VCaP (cell line): ENCODE results near the gene MAP3K19.

Experiments used
- H3K27ac ChIP-seq: fragments of 450-650 bp; 2 replicates; pipeline ENCODE4 v1.5.1; 2017
- CTCF ChIP-seq: fragments of 450-650 bp; conservative IDR thresholded peaks from 2 replicates; pipeline ENCODE4 v1.5.1; 2017; ENCODE audit warnings: mild to moderate bottlenecking, moderate library complexity

The MAP3K19 gene

DNA sequence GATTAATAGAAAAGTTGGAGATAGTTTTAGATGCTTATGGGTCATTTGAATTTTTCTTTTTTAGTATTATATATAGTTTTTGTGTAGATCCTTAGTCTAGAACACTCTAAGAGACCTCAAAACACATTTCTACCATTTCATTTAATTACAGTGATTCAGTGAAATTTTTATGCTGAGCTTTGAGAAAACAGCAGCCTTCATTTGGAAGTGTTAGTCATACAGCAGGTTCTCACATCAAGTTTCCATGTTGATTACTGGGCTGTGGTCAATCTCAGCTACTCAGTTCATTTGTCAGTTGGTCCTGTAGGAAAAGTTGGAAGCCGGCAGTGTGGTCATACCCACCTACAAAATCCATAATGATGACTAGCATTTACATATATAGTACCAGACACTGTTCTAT is 37.9 kb downstream of the MAP3K19 start:
- no peak for TF ChIP-seq CTCF

GRCh38 chr2:135005753-135006152 is 41.5 kb downstream of the MAP3K19 start:
- H3K27ac ChIP-seq, result 0 out of 2 replicates have a peak overlapping the region, but pooled peaks have one; percentile 46
- TF ChIP-seq CTCF, result no peak

More for the DNA sequence above, 37.9 kb downstream of the MAP3K19 start:
- no peak overlapping the region for H3K27ac ChIP-seq

DNA sequence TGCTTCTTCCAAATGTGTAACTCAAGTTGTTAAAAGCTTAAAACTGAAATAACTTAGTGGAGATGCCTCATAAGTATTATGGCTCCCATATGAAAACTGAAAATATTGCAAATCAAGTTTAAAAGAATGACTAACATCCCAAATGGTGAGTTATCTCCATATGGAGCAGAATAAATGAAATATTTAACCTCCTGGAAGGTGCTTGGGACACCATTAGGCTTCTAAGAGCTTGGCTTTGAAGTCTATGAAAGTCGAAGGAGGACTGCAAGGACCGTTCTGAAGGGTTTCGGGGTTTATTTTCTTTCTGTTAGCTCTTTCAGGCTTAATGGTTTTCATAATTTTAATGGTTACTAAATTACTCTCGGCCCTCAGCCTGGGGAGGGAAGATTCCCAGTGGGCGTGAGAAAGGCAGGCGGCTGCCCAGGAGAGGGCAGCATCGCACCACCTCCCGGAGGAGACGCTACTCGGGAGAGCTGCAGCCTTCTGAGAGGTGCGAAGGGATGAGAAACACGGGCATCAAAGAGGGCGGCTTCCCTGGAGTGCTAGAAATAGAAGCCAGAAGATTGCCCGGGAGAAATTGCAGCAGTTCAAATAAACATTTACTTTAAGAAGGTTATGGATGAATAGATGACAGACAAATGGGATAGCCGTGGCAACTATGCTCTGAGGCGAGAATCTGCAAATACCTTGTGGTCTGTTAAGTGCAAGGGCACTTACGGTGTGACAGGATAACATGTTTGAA is 43.1 kb downstream of the MAP3K19 start:
- peak overlapping the region; percentile 46; the same call in 1 of the 2 replicates for H3K27ac ChIP-seq
- peak; percentile 97 for TF ChIP-seq CTCF

- no peak for TF ChIP-seq CTCF
- H3K27ac ChIP-seq, result no peak overlapping the region
Observed at GRCh38 chr2:135002836-135003235, 44.4 kb downstream of the MAP3K19 start.

DNA sequence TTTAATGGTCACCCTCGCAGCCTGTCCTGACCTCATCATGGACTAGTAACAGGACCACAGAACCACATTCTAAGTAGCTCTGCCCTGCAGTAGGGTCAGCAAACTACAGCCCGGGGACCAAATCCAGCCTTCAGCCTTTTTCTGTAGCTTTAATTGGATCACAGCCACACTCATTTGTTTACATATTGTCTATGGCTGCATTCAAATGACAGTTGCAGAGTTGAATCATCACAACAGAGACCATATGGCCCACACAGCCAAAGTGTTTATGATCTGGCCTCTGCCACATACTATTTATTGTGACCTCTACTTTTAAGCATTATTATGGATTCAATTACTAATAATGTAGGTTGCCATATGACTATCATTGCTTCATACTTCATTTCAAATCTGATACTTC is 47.7 kb downstream of the MAP3K19 start:
- TF ChIP-seq CTCF, result no peak

DNA sequence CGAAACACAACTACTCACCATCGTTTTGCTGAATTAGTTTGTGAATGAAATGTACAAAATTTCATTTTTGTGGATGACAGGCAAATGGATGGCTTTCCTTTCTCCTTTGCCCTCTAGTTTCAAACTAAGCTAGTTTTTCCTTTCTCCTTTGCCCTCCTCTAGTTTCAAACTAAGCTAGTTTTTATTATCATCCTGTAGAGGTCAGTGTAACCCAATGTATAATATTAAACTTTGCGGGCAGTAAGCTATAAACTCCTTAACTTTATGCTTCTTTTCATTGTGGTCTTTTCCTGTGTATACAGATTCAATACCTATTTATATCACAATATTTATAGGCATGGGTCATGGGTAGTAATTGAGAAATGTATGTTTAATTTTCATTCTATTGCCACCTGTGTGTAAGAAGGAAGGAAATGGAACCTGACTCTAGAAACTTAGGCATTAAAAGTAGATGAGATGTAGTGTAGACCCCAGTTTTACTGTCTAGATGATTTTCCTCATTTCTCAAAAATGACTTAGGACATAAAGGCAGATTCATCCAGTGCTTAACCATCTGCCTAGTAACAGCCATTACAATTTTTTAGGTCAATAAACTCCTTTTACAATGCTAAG is 58.1 kb downstream of the MAP3K19 start:
- peak; percentile 68 for TF ChIP-seq CTCF
- H3K27ac ChIP-seq, result no peak overlapping the region

More for the DNA sequence above, 47.7 kb downstream of the MAP3K19 start:
- H3K27ac ChIP-seq, result no peak overlapping the region

- H3K27ac ChIP-seq, result no peak overlapping the region
- no peak for TF ChIP-seq CTCF
Observed at GRCh38 chr2:134985061-134985460, 62.2 kb downstream of the MAP3K19 start.
